Left colon (tissue), 2 donors: ENCODE measurements around the gene MOSPD2. TPM values are rescaled to one million over a fixed set of nuclear protein-coding genes. Genes with fewer than 3 reads are reported as not detected.

Experiments
- ATAC-seq: fragments of 200-7000 bp; cut with Tn5 transposase; one replicate; pipeline ENCODE4 v1.9.1; 2020; ENCODE audit warnings: mild to moderate bottlenecking, moderate library complexity
- DNase-seq, 2 donors: peaks; one replicate each; pipeline ENCODE4 v3.0.0-alpha.2; 2020
- intact Hi-C, 2 donors: fragments of 100-400 bp; cut with DNase I in 1 of 2; cut with micrococcal nuclease in 1 of 2; formaldehyde crosslinking; loops; one replicate each; pipeline versions ENCODE4 v1.11.2 to v1.14.0; 2022; cut with DNase I, micrococcal nuclease
- total RNA-seq, 2 donors: library from RNA; stranded (reverse); fragmentation: NEBNext Ultra II Directional; extraction: Animal tissue kit (Norgen Biotek cat#: 25700); gene quantifications; one replicate each; pipeline ENCODE4 v1.2.1, GENCODE V29; 2021
- donor health status: DM: no; HTN: no; CAD: no.
- donor health status: DM: yes; HTN: yes; CAD: no.

Gene MOSPD2
- total RNA-seq, 2 donors from 2014 or later: 7.6 to 10.9 TPM

DNA sequence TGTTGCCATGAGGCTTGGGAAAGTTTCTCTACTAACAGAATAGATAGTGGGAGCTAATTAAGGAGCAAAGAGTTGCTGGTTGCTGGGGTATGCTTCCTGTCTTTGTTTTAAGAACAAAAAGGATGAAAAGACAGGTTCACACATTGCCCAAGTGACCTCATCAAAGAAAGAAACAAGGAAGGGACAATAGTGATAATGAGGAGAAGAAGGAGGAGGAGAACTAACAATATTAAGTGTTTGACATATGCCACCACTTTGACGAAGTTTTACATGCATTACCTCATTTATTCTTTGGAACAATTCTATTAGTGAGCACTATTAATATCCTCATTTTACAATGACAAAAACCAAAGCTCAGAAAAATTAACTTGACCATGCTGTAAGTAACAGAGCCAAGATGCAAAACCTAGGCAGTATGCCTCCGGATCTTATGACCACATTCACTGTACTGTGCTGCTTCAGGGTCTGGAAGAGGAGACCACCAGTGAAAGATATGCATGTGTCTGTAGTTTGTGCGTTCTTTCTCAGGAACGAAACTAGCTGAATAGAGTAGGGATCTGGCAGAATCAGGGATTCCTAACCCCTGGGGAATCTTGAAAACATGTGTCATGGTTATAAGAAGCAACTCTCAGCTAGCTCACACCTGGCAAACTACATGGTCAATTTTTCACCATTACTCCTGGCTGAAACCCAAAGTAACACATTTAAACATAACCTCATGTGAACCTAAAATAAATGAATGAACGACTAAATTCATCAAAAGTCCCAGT lies 83.8 kb downstream of the MOSPD2 start:
- DNase-seq: no peak
- intact Hi-C loops: no loop called here
- ATAC-seq: no peak

DNA sequence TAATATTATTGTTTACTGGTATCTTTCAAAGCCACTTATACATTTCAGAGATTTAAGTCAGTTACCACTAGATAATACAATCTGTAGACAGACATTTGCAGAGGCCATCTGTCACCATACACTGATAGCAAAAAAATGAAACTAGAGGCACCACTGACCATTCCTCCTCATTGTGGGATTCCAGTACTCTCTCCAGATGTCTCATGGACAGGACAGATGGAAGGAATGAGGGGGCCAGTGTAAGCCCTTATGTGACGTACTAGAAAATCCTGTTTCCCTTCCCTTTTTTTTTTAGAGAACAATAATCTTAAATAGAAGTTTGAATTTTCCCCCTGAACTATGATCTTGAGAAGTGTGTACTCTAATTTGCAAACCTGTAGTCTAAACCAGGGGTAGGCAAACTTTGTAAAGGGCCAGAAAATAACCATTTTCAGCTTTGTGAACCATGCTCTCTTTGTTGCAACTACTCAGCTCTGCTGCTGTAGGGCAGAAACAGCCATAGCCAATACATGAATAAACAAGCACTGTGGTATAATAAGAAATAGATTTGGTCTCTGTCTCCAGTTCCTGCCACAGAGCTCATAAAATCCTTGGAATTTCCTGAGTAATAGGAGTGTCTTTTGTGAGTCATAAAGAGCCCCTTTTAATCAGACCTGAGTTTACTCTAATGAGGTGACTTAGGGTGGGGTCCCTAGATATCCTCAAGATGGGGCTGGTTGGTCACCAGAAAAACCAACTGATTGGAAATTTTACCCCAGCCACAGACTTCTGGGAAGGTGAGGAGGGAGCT lies 90.4 kb downstream of the MOSPD2 start:
- no peak for ATAC-seq
- intact Hi-C loops: no loop called here
- no peak for DNase-seq

DNA sequence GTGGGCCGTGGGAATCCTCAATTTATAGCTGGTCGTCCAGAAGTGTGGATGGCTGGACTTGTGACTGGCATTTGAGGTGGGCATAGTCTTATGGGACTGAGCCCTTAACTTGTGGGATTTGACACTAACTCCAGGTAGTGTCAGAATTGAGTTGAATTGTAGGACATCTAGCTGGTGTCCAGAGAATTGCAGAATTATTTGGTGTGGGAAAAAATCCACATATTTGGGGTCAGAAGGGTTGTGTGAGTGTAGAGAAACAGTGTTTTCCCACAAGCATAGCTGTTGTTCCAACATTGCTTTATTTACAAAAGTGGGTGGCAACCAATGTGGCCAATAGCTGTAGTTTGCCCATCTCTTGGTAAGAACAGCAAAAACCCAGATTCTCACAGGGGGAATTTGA lies 91.3 kb downstream of the MOSPD2 start:
- DNase-seq: no peak
- intact Hi-C loops: no loop called here
- no peak for ATAC-seq

Other genes with a start within 250 kb of the MOSPD2 start
- 1 to 10 TPM; 1.2 to 1.8 TPM for gene FANCB, start 352 bp upstream of the MOSPD2 start, total RNA-seq